Measurements from ENCODE around the gene CXCL12. TPM values are rescaled to one million over a fixed set of nuclear protein-coding genes. Genes with fewer than 3 reads are reported as not detected.
A peak's percentile ranks its signal among the peaks of the same experiment; 100 is the strongest.

Gene CXCL12
- total RNA-seq, 1 donor from 2014 or later = 40.8 TPM

DNA sequence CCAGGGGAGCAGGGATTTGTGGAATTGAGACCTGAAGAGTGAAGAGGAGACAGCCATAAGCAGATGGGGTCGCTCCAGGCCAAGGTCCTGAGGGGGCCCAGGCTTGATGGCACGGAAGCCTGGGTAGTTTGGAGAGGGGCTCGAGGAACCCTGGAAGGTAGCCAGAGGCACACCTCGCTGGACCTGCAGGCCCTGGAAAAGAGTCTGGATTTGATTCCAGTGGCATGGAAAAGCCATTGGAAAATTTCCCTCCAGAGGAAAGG is 31.8 kb downstream of the CXCL12 start:
- no peaks in the 10 kb centered on the region for H3K27me3 ChIP-seq
- DNase-seq (no peak), ATAC-seq (no peak)
- no peaks in the 10 kb centered on the region for H3K9me3 ChIP-seq
- no peak overlapping the region for H3K4me3 ChIP-seq
- no peak overlapping the region for H3K27ac ChIP-seq
- intact Hi-C loops (cut with DNase I) = no loop called here
- H3K4me1 ChIP-seq = no peaks in the 10 kb centered on the region
- TF ChIP-seq CTCF (IDR thresholded peaks at IDR 0.05) = no peak
- H3K36me3 ChIP-seq = no peaks in the 10 kb centered on the region

- H3K9me3 ChIP-seq = no peaks in the 10 kb centered on the region
- H3K27me3 ChIP-seq = no peaks in the 10 kb centered on the region
- H3K36me3 ChIP-seq = no peaks in the 10 kb centered on the region
- peak; percentile 61 for DNase-seq
- no peaks in the 10 kb centered on the region for H3K4me1 ChIP-seq
- no peak for TF ChIP-seq CTCF (IDR thresholded peaks at IDR 0.05)
- peak overlapping the region; percentile 47 for H3K27ac ChIP-seq
- H3K4me3 ChIP-seq = no peak overlapping the region
- ATAC-seq = peak; percentile 55
- intact Hi-C loops (cut with DNase I) = no loop called here
These were observed 32.4 kb downstream of the CXCL12 start for GRCh38 chr10:44352316-44353127.

DNA sequence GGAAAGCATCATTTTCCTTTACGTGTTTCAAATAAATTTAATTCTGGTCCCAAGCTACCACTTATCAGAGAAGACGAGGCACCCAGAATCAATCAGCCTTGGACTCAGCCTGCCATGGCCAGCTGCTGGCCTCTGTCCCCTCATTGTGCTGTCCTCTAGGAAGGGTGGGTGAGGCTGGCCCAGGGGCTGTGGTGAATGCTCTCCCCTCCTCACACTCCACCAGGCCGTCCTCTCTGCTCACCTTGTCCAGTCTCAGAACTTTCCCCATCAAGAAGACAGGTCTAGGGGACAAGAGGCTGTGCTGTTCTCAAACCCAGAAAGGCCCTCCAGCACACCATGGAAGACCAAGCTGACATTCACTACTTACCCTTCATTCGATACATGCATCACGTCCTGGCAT is 36.4 kb downstream of the CXCL12 start:
- DNase-seq = no peak
- H3K4me1 ChIP-seq = no peaks in the 10 kb centered on the region

DNA sequence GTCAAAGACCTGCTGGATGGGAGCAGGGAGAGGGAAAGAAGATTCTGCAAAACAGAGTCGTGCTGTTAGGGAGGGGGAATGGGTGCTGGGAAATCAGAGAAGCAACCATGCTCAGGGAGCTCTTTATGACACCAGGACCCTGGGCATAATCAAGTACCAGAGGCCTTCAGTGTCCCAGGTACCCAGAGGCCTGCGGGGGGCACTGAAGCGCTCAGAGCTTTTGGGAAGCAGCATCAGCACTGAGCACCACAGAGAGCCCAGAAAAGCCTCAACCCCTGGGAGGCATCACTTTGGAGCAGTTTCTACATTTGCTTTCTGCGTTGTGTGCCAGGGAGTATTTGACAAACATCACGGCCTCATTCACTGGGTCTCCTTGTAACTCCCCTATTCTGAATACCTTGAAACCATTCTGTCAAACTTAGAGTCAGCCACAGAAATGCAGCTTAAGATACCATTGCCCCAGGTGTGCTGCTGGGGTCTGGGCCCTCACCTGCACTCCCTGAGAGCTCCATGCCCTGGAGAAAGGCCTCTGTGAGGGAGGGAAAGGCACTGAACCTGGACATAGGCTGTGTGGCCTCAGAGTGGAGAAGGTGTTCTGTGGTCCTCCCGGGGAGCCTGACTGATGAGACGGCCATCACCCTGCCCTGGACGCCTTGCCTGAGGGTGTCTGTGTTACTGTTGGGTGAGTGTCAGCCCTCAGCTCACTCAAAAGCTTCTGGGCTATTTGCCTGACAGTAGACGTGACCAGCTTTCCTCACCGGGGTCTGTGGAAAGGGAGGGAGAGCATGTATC is 37.1 kb downstream of the CXCL12 start:
- H3K4me3 ChIP-seq = no peak overlapping the region
- no peaks in the 10 kb centered on the region for H3K36me3 ChIP-seq
- H3K27me3 ChIP-seq = no peaks in the 10 kb centered on the region
- H3K9me3 ChIP-seq = no peaks in the 10 kb centered on the region
- intact Hi-C loops (cut with DNase I) = no loop called here
- H3K4me1 ChIP-seq = no peaks in the 10 kb centered on the region
- no peak for TF ChIP-seq CTCF (IDR thresholded peaks at IDR 0.05)
- no peak for DNase-seq
- no peak for ATAC-seq
- no peak overlapping the region for H3K27ac ChIP-seq

More for the DNA sequence above, 36.4 kb downstream of the CXCL12 start:
- no peak for TF ChIP-seq CTCF (IDR thresholded peaks at IDR 0.05)
- no peaks in the 10 kb centered on the region for H3K27me3 ChIP-seq
- no peak overlapping the region for H3K4me3 ChIP-seq
- H3K27ac ChIP-seq = no peak overlapping the region
- no peak for ATAC-seq
- no peaks in the 10 kb centered on the region for H3K9me3 ChIP-seq
- intact Hi-C loops (cut with DNase I) = no loop called here
- H3K36me3 ChIP-seq = no peaks in the 10 kb centered on the region

DNA sequence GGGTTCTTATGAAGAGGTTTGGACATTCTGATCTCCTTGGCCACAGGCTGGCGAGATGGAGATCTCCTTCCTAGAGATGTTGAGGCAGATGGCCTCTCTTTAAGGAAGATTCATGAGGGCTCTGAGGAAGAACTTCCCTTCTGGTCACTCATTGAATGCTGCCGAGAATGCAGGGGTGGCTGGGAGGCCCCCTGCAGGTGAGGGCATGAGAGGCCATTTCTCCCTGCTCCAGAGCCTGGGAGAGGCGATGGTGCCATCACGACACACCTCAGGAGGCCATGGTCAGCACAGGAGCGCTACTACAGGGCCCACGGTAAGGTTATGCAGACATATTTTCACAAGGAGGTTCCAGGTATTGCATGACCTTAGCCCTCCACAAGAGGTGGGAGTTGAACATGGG is 40.2 kb downstream of the CXCL12 start:
- no peaks in the 10 kb centered on the region for H3K36me3 ChIP-seq
- H3K4me1 ChIP-seq = no peaks in the 10 kb centered on the region
- no peak overlapping the region for H3K4me3 ChIP-seq
- no peaks in the 10 kb centered on the region for H3K27me3 ChIP-seq
- ATAC-seq (no peak), DNase-seq (no peak)
- no peak overlapping the region for H3K27ac ChIP-seq
- H3K9me3 ChIP-seq = no peaks in the 10 kb centered on the region
- intact Hi-C loops (cut with DNase I) = no loop called here
- TF ChIP-seq CTCF (IDR thresholded peaks at IDR 0.05) = no peak
